ENCODE measurements around the gene ANKRD10.

ANKRD10 gene

GRCh38 chr13:110925023-110925612, 10.2 kb upstream of the ANKRD10 start:
- peak; percentile 27 for TF ChIP-seq CTCF (IDR thresholded peaks at IDR 0.05; ENCODE audit: low read depth, low read length, missing control alignments)
- H3K4me3 ChIP-seq (ENCODE audit: low read depth, low read length), result no peak overlapping the region
- DNase-seq (ENCODE audit: low read depth), result no peak

GRCh38 chr13:110924639-110924934, 9.7 kb upstream of the ANKRD10 start:
- DNase-seq (ENCODE audit: low read depth), result no peak
- no peak overlapping the region for H3K4me3 ChIP-seq (ENCODE audit: low read depth, low read length)
- no peak for TF ChIP-seq CTCF (IDR thresholded peaks at IDR 0.05; ENCODE audit: low read depth, low read length, missing control alignments)

- no peak for TF ChIP-seq CTCF (IDR thresholded peaks at IDR 0.05; ENCODE audit: low read depth, low read length, missing control alignments)
- no peak overlapping the region for H3K4me3 ChIP-seq (ENCODE audit: low read depth, low read length)
- DNase-seq (ENCODE audit: low read depth), result no peak
Observed at GRCh38 chr13:110923777-110924638, 9.1 kb upstream of the ANKRD10 start.

GRCh38 chr13:110923086-110923485, 8.2 kb upstream of the ANKRD10 start:
- no peak for TF ChIP-seq CTCF (IDR thresholded peaks at IDR 0.05; ENCODE audit: low read depth, low read length, missing control alignments)

GRCh38 chr13:110922506-110922905, 7.6 kb upstream of the ANKRD10 start:
- no peak overlapping the region for H3K4me3 ChIP-seq (ENCODE audit: low read depth, low read length)
- no peak for TF ChIP-seq CTCF (IDR thresholded peaks at IDR 0.05; ENCODE audit: low read depth, low read length, missing control alignments)
- no peak for DNase-seq (ENCODE audit: low read depth)

More at GRCh38 chr13:110923086-110923485, 8.2 kb upstream of the ANKRD10 start:
- no peak for DNase-seq (ENCODE audit: low read depth)
- no peak overlapping the region for H3K4me3 ChIP-seq (ENCODE audit: low read depth, low read length)

GRCh38 chr13:110921695-110922094, 6.8 kb upstream of the ANKRD10 start:
- no peak for TF ChIP-seq CTCF (IDR thresholded peaks at IDR 0.05; ENCODE audit: low read depth, low read length, missing control alignments)
- H3K4me3 ChIP-seq (ENCODE audit: low read depth, low read length), result no peak overlapping the region
- DNase-seq (ENCODE audit: low read depth), result no peak

GRCh38 chr13:110921209-110921608, 6.3 kb upstream of the ANKRD10 start:
- DNase-seq (ENCODE audit: low read depth), result no peak
- no peak for TF ChIP-seq CTCF (IDR thresholded peaks at IDR 0.05; ENCODE audit: low read depth, low read length, missing control alignments)
- H3K4me3 ChIP-seq (ENCODE audit: low read depth, low read length), result no peak overlapping the region
